GM23338 (cell line): ENCODE results near the gene SLC37A4. TPM values are rescaled to one million over a fixed set of nuclear protein-coding genes. Genes with fewer than 3 reads are reported as not detected.
"Not testable (repeated sequence)": the region's sequence is repeated elsewhere in the genome, so short reads cannot be mapped to it uniquely, and the experiment has no call there.

ENCODE experiments used
- ATAC-seq: fragments of 200-7000 bp; cut with Tn5 transposase; 3 replicates; pipeline ENCODE4 v1.9.1; 2020
- DNase-seq: peaks from one replicate; pipeline ENCODE4 v3.0.0-alpha.2; 2015; ENCODE audit warnings: low spot score
- H2AFZ ChIP-seq: fragments of 200-600 bp; sonication (generic); 2 replicates; pipeline ENCODE4 v1.8.0; 2016; ENCODE audit warnings: antibody characterized with exemption, mild to moderate bottlenecking, moderate library complexity
- H3F3A ChIP-seq: fragments of 200-600 bp; sonication (generic); replicated peaks from 2 replicates; pipeline ENCODE4 v1.8.0; 2017; ENCODE audit warnings: antibody characterized with exemption, mixed run types, low read depth
- H3K27ac ChIP-seq: fragments of 200-600 bp; sonication (generic); 2 replicates; pipeline ENCODE4 v1.6.1; 2016; ENCODE audit warnings: low read depth
- H3K27me3 ChIP-seq: fragments of 200-600 bp; sonication (generic); 2 replicates; pipeline ENCODE4 v1.8.0; 2016; ENCODE audit warnings: mild to moderate bottlenecking, mixed run types, moderate library complexity; ENCODE audit not compliant: insufficient read depth
- H3K36me3 ChIP-seq: fragments of 200-600 bp; sonication (generic); 2 replicates; pipeline ENCODE4 v1.8.0; 2016; ENCODE audit warnings: mild to moderate bottlenecking; ENCODE audit not compliant: insufficient read depth
- H3K4me1 ChIP-seq: fragments of 200-600 bp; sonication (generic); 2 replicates; pipeline ENCODE4 v1.8.0; 2016; ENCODE audit warnings: mild to moderate bottlenecking, moderate library complexity; ENCODE audit not compliant: insufficient read depth
- H3K4me2 ChIP-seq: fragments of 200-600 bp; sonication (generic); 2 replicates; pipeline ENCODE4 v1.7.1; 2017; ENCODE audit warnings: mixed run types
- H3K4me3 ChIP-seq: fragments of 200-600 bp; sonication (generic); 2 replicates; pipeline ENCODE4 v1.6.1; 2016; ENCODE audit warnings: mixed run types
- H3K79me2 ChIP-seq: fragments of 200-600 bp; sonication (generic); replicated peaks from 2 replicates; pipeline ENCODE4 v1.8.0; 2017; ENCODE audit warnings: mild to moderate bottlenecking; ENCODE audit not compliant: insufficient read depth
- H3K9me2 ChIP-seq: fragments of 200-600 bp; sonication (generic); 2 replicates; pipeline ENCODE4 v1.8.0; 2017; ENCODE audit not compliant: insufficient read depth
- H4K20me1 ChIP-seq: fragments of 200-600 bp; sonication (generic); replicated peaks from 2 replicates; pipeline ENCODE4 v1.8.0; 2017; ENCODE audit warnings: mild to moderate bottlenecking; ENCODE audit not compliant: insufficient read depth
- H3K27ac Mint-ChIP-seq: 2 replicates; pipeline ENCODE4 v1.8.0; 2020; ENCODE audit warnings: inconsistent platforms, mild to moderate bottlenecking, moderate library complexity, mixed read lengths
- H3K27me3 Mint-ChIP-seq: 3 replicates; pipeline ENCODE4 v1.8.0; 2022; ENCODE audit warnings: low read depth, mild to moderate bottlenecking, moderate library complexity, mixed read lengths, inconsistent platforms; ENCODE audit not compliant: insufficient read depth, poor library complexity
- H3K36me3 Mint-ChIP-seq: 3 replicates; pipeline ENCODE4 v1.8.0; 2021; ENCODE audit warnings: low read depth, mild to moderate bottlenecking, inconsistent platforms, moderate library complexity, mixed read lengths
- H3K4me1 Mint-ChIP-seq: 3 replicates; pipeline ENCODE4 v1.8.0; 2020; ENCODE audit warnings: mild to moderate bottlenecking, inconsistent platforms, mixed read lengths
- H3K4me3 Mint-ChIP-seq: 3 replicates; pipeline ENCODE4 v1.8.0; 2021; ENCODE audit warnings: moderate library complexity, mild to moderate bottlenecking, inconsistent platforms, mixed read lengths
- H3K9me3 Mint-ChIP-seq: 3 replicates; pipeline ENCODE4 v1.8.0; 2020; ENCODE audit warnings: moderate library complexity, mild to moderate bottlenecking, inconsistent platforms, mixed read lengths
- CREB1 ChIP-seq: fragments of 250-450 bp; sonication (Bioruptor Pico); IDR thresholded peaks from 2 replicates; pipeline ENCODE4 v1.5.0; 2020; ENCODE audit warnings: low read depth, mild to moderate bottlenecking, moderate library complexity
- EZH2 ChIP-seq: fragments of 200-600 bp; sonication (generic); IDR thresholded peaks from one replicate; pipeline ENCODE4 v1.8.0; 2017; ENCODE audit warnings: antibody characterized with exemption, mild to moderate bottlenecking, low read depth; ENCODE audit not compliant: unreplicated experiment
- EZH2phosphoT487 ChIP-seq: fragments of 200-600 bp; sonication (generic); IDR thresholded peaks from one replicate; pipeline ENCODE4 v1.8.1; 2018; ENCODE audit warnings: antibody characterized with exemption; ENCODE audit not compliant: unreplicated experiment
- POLR2AphosphoS5 ChIP-seq: IDR thresholded peaks from 2 replicates; pipeline ENCODE4 v1.6.1; 2016; ENCODE audit warnings: antibody characterized with exemption, low read depth
- STAT1 ChIP-seq: IDR thresholded peaks from one replicate; pipeline ENCODE4 v1.6.1; 2016; ENCODE audit warnings: antibody characterized with exemption; ENCODE audit not compliant: unreplicated experiment
- polyA plus RNA-seq: library from polyadenylated mRNA; unstranded; fragments of >200 nt; fragmentation: Nextera tagmentation; extraction: Ambion mirVana; gene quantifications from 2 replicates; pipeline ENCODE4 v1.2.1, GENCODE V29; 2016
- total RNA-seq: library from RNA; depleted of rRNA; stranded (reverse); fragments of >200 nt; shearing (Covaris generic); gene quantifications from 2 replicates; pipeline ENCODE4 v1.2.3, GENCODE V29; 2014
- TF ChIP-seq, protein P1 (sequence below): IDR thresholded peaks from 2 replicates; pipeline ENCODE4 v1.6.1; 2016; ENCODE audit warnings: antibody characterized with exemption
- TF ChIP-seq, protein P2 (sequence below): fragments of 250-450 bp; sonication (Bioruptor Pico); IDR thresholded peaks from 2 replicates; pipeline ENCODE4 v1.5.0; 2020; ENCODE audit warnings: mild to moderate bottlenecking, moderate library complexity

Gene SLC37A4
- total and polyA plus RNA-seq, 2 experiments from 2014 or later = 23.4 to 56.4 TPM

DNA sequence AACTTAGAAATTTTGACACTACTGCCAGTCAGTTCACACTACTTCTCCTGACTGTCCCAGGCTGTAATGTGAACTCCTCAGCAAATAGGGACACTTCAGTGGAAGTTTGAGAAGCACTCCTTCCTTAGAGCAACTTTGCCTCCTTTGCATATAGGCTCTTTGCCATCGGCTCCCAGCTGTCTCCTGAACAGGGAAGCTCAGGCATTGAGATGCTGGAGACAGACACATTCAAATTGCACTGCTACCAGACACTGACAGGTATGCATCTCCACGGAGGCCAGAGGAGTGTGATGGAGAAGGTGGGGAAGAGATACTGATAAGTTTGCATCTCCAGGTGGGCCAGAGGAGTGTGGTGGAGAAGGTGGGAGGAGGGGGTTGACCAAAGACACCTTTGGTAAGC is 10.7 kb downstream of the SLC37A4 start:
- Histone ChIP-seq H3K4me3 (peak overlapping the region; percentile 88), H3K9me2 (no peaks in the 10 kb centered on the region), H3K27me3 (no peaks in the 10 kb centered on the region), H3F3A (peaks cover 50% of the 10 kb centered on the region), H3K4me2 (peak overlapping the region; percentile 100), H4K20me1 (peaks cover 26% of the 10 kb centered on the region), H3K79me2 (peaks cover 61% of the 10 kb centered on the region), H3K4me1 (peaks cover 21% of the 10 kb centered on the region; the same call in 1 of the 2 replicates), H3K27ac (no peak overlapping the region), H2AFZ (no peak overlapping the region), H3K36me3 (peaks cover 60% of the 10 kb centered on the region)
- Mint-ChIP-seq H3K9me3 (peaks cover 3% of the 10 kb centered on the region; the same call in 1 of the 3 replicates), H3K27me3 (peaks cover 8% of the 10 kb centered on the region), H3K27ac (no peak overlapping the region), H3K4me1 (peaks cover 10% of the 10 kb centered on the region), H3K36me3 (peaks cover 74% of the 10 kb centered on the region), H3K4me3 (peak overlapping the region; percentile 99)
- ATAC-seq (no peak), DNase-seq (no peak)
- TF ChIP-seq POLR2AphosphoS5 = no peak

DNA sequence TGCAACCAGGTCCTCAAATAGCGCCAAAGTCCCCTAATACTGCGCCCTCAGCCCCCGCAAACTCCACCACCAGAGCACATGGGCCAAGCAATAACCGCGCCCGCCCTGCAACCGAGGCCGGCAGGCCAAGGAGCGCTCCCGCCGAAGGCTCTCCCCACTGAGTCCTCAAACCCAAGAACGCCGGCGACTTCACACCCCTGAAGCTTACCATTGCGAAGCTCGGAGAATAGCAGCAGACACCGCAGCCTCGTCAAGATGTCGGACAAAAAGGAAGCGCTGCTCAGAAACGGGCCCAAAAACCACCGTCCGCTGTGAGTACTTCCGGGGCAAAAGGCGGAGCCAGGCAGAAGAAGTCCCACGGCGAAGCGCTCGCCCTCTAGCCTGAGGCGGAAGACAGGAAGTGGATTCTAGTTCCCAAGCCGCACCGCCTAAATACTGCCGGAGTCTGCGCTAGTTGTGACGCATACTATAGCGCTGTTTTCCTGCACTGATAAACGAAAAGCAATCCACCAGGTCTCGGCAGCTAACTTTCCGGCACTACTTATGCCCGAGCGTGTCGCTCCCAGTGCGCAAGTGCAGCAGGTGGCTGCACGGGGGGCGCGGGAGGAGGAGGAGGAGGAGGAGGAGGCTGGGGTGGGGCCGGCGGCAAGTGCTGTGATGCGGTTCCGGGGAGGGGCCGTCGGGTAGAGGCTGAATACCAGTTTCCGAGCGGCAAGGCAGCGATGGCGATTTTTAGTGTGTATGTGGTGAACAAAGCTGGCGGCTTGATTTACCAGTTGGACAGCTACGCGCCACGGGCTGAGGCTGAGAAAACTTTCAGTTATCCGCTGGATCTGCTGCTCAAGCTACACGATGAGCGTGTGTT is 12.4 kb downstream of the SLC37A4 start, which contains the start of the genes RPS25 and TRAPPC4:
Gene RPS25, minus strand, starts transcription at position 270 of the 865 bp plus-strand sequence. Its CDS starts 59 bp downstream, at position 211.
Gene TRAPPC4, plus strand, starts transcription at position 693 of the 865 bp plus-strand sequence. Its CDS starts 30 bp downstream, at position 723.
- peaks cover 8% of the 10 kb centered on the region for H3K27me3 Mint-ChIP-seq
- H3K4me1 Mint-ChIP-seq = peaks cover 6% of the 10 kb centered on the region; the same call in 2 of the 3 replicates
- Histone ChIP-seq H3K4me2 (peak within 1 kb of the TSS; percentile 100), H3K9me2 (no peaks in the 10 kb centered on the region), H2AFZ (peak within 1 kb of the TSS; percentile 93; the same call in 1 of the 2 replicates), H4K20me1 (peaks cover 24% of the 10 kb centered on the region), H3K27me3 (no peaks in the 10 kb centered on the region), H3K4me3 (peak within 1 kb of the TSS; percentile 88), H3K4me1 (peaks cover 21% of the 10 kb centered on the region; the same call in 1 of the 2 replicates), H3K27ac (peak within 1 kb of the TSS; percentile 87), H3K79me2 (peaks cover 61% of the 10 kb centered on the region), H3K36me3 (peaks cover 62% of the 10 kb centered on the region), H3F3A (peaks cover 52% of the 10 kb centered on the region)
- peaks cover 77% of the 10 kb centered on the region for H3K36me3 Mint-ChIP-seq
- TF ChIP-seq, protein P1, sequence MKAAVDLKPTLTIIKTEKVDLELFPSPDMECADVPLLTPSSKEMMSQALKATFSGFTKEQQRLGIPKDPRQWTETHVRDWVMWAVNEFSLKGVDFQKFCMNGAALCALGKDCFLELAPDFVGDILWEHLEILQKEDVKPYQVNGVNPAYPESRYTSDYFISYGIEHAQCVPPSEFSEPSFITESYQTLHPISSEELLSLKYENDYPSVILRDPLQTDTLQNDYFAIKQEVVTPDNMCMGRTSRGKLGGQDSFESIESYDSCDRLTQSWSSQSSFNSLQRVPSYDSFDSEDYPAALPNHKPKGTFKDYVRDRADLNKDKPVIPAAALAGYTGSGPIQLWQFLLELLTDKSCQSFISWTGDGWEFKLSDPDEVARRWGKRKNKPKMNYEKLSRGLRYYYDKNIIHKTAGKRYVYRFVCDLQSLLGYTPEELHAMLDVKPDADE = peak; percentile 87
- no peak for TF ChIP-seq EZH2phosphoT487
- TF ChIP-seq STAT1 = no peak
- TF ChIP-seq POLR2AphosphoS5 = peak; percentile 92
- no peak for TF ChIP-seq EZH2
- TF ChIP-seq, protein P2, sequence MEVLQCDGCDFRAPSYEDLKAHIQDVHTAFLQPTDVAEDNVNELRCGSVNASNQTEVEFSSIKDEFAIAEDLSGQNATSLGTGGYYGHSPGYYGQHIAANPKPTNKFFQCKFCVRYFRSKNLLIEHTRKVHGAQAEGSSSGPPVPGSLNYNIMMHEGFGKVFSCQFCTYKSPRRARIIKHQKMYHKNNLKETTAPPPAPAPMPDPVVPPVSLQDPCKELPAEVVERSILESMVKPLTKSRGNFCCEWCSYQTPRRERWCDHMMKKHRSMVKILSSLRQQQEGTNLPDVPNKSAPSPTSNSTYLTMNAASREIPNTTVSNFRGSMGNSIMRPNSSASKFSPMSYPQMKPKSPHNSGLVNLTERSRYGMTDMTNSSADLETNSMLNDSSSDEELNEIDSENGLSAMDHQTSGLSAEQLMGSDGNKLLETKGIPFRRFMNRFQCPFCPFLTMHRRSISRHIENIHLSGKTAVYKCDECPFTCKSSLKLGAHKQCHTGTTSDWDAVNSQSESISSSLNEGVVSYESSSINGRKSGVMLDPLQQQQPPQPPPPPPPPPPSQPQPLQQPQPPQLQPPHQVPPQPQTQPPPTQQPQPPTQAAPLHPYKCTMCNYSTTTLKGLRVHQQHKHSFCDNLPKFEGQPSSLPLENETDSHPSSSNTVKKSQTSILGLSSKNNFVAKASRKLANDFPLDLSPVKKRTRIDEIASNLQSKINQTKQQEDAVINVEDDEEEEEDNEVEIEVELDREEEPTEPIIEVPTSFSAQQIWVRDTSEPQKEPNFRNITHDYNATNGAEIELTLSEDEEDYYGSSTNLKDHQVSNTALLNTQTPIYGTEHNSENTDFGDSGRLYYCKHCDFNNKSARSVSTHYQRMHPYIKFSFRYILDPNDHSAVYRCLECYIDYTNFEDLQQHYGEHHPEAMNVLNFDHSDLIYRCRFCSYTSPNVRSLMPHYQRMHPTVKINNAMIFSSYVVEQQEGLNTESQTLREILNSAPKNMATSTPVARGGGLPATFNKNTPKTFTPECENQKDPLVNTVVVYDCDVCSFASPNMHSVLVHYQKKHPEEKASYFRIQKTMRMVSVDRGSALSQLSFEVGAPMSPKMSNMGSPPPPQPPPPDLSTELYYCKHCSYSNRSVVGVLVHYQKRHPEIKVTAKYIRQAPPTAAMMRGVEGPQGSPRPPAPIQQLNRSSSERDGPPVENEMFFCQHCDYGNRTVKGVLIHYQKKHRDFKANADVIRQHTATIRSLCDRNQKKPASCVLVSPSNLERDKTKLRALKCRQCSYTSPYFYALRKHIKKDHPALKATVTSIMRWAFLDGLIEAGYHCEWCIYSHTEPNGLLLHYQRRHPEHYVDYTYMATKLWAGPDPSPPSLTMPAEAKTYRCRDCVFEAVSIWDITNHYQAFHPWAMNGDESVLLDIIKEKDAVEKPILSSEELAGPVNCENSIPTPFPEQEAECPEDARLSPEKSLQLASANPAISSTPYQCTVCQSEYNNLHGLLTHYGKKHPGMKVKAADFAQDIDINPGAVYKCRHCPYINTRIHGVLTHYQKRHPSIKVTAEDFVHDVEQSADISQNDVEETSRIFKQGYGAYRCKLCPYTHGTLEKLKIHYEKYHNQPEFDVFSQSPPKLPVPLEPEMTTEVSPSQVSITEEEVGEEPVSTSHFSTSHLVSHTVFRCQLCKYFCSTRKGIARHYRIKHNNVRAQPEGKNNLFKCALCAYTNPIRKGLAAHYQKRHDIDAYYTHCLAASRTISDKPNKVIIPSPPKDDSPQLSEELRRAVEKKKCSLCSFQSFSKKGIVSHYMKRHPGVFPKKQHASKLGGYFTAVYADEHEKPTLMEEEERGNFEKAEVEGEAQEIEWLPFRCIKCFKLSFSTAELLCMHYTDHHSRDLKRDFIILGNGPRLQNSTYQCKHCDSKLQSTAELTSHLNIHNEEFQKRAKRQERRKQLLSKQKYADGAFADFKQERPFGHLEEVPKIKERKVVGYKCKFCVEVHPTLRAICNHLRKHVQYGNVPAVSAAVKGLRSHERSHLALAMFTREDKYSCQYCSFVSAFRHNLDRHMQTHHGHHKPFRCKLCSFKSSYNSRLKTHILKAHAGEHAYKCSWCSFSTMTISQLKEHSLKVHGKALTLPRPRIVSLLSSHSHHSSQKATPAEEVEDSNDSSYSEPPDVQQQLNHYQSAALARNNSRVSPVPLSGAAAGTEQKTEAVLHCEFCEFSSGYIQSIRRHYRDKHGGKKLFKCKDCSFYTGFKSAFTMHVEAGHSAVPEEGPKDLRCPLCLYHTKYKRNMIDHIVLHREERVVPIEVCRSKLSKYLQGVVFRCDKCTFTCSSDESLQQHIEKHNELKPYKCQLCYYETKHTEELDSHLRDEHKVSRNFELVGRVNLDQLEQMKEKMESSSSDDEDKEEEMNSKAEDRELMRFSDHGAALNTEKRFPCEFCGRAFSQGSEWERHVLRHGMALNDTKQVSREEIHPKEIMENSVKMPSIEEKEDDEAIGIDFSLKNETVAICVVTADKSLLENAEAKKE (CRISPR knock-in tag) = no peak
- TF ChIP-seq CREB1 (CRISPR knock-in tag) = peak; percentile 79
- peaks cover 3% of the 10 kb centered on the region; the same call in 1 of the 3 replicates for H3K9me3 Mint-ChIP-seq
- DNase-seq (peak; percentile 99), ATAC-seq (peak; percentile 89)
- H3K4me3 Mint-ChIP-seq = peak within 1 kb of the TSS; percentile 99
- peak within 1 kb of the TSS; percentile 99 for H3K27ac Mint-ChIP-seq

DNA sequence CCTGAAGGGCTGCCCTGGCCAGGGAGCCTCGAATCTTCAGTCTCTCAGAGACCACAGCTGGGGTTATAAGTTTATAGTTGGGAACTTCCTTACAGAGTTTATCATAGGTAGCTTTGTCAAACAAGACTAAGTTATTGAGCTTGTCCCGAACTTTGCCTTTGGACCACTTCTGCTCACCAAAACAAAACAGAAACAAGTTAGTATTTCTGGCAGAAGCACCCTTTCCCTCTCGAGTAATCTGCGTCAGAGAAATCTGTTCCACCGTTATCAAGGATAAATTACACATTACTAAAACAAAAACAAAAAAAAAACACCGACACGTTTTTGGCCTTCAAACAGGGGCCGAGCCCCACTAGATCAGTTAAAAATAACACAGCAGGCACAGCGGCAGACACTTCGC is 13.3 kb downstream of the SLC37A4 start:
- not testable (repeated sequence) for H3K27me3 ChIP-seq, H3K9me2 ChIP-seq, H2AFZ ChIP-seq, ATAC-seq, H3K4me1 Mint-ChIP-seq, DNase-seq, H3K27me3 Mint-ChIP-seq, H3K9me3 Mint-ChIP-seq
- Histone ChIP-seq H3K27ac (peak overlapping the region; percentile 87; the same call in 1 of the 2 replicates), H3K4me1 (peaks cover 21% of the 10 kb centered on the region; the same call in 1 of the 2 replicates), H3K4me2 (peak overlapping the region; percentile 100), H3K4me3 (peak overlapping the region; percentile 88), H4K20me1 (peaks cover 28% of the 10 kb centered on the region), H3K36me3 (peaks cover 58% of the 10 kb centered on the region), H3F3A (peaks cover 57% of the 10 kb centered on the region), H3K79me2 (peaks cover 61% of the 10 kb centered on the region)
- Mint-ChIP-seq H3K4me3 (peak overlapping the region; percentile 99), H3K36me3 (peaks cover 82% of the 10 kb centered on the region), H3K27ac (peak overlapping the region; percentile 99)
